DND-41 (cell line): ENCODE results near the gene B3GALT6.

ENCODE experiments used
- ATAC-seq: fragments of 200-7000 bp; cut with Tn5 transposase; 3 replicates; pipeline ENCODE4 v1.9.1; 2021; ENCODE audit warnings: low read depth; ENCODE audit not compliant: insufficient read depth
- DNase-seq: peaks from one replicate; pipeline ENCODE4 v3.0.0-alpha.2; 2020
- H2AFZ ChIP-seq: 2 replicates; pipeline ENCODE4 v1.6.0; 2012; ENCODE audit warnings: low read depth, low read length
- H3K27ac ChIP-seq: 2 replicates; pipeline ENCODE4 v1.5.1; 2012; ENCODE audit warnings: low read length, inconsistent platforms
- H3K27me3 ChIP-seq: fragments of 200-600 bp; sonication (generic); 2 replicates; pipeline ENCODE4 v1.6.0; 2012; ENCODE audit warnings: low read length, mild to moderate bottlenecking, inconsistent platforms; ENCODE audit not compliant: insufficient read depth, poor library complexity
- H3K36me3 ChIP-seq: 2 replicates; pipeline ENCODE4 v1.5.1; 2012; ENCODE audit warnings: low read length, inconsistent platforms; ENCODE audit not compliant: insufficient read depth
- H3K4me1 ChIP-seq: 2 replicates; pipeline ENCODE4 v1.5.1; 2012; ENCODE audit warnings: mild to moderate bottlenecking, low read length; ENCODE audit not compliant: insufficient read depth
- H3K4me2 ChIP-seq: 2 replicates; pipeline ENCODE4 v1.6.0; 2012; ENCODE audit warnings: mild to moderate bottlenecking, moderate library complexity, low read length, inconsistent platforms; ENCODE audit not compliant: insufficient read depth
- H3K4me3 ChIP-seq, 2 experiments: fragments of 200-600 bp in 1 of 2; shearing (Covaris generic) in 1 of 2; 2 replicates each; pipeline ENCODE4 v1.5.1; 2012 to 2016; ENCODE audit warnings: inconsistent platforms in 2 of 2, low read length in 2 of 2, mild to moderate bottlenecking in 2 of 2, low read depth in 1 of 2, moderate library complexity in 1 of 2
- H3K79me2 ChIP-seq: 2 replicates; pipeline ENCODE4 v1.6.0; 2012; ENCODE audit warnings: low read length, inconsistent platforms; ENCODE audit not compliant: insufficient read depth
- H3K9ac ChIP-seq: 2 replicates; pipeline ENCODE4 v1.6.0; 2012; ENCODE audit warnings: low read depth, mild to moderate bottlenecking, inconsistent platforms, low read length, moderate library complexity
- H3K9me3 ChIP-seq: 2 replicates; pipeline ENCODE4 v1.5.1; 2012; ENCODE audit warnings: low read length, moderate library complexity, mild to moderate bottlenecking, inconsistent platforms; ENCODE audit not compliant: insufficient read depth, severe bottlenecking
- H4K20me1 ChIP-seq: 2 replicates; pipeline ENCODE4 v1.6.0; 2012; ENCODE audit warnings: low read length; ENCODE audit not compliant: insufficient read depth
- CTCF ChIP-seq: IDR thresholded peaks from 2 replicates; pipeline ENCODE4 v1.5.1; 2012; ENCODE audit warnings: borderline replicate concordance, low read length, moderate library complexity, mild to moderate bottlenecking; ENCODE audit not compliant: poor library complexity, severe bottlenecking; ENCODE audit errors: extremely low read depth
- EZH2 ChIP-seq: IDR thresholded peaks from 3 replicates; pipeline ENCODE4 v1.6.1; 2012; ENCODE audit warnings: borderline replicate concordance, low read depth, mild to moderate bottlenecking, moderate library complexity, low read length, inconsistent platforms; ENCODE audit not compliant: severe bottlenecking

B3GALT6 gene

GRCh38 chr1:1283821-1284220 is 51.8 kb downstream of the B3GALT6 start:
- H3K4me3 ChIP-seq, result no peak overlapping the region
- H3K27me3 ChIP-seq, result no peaks in the 10 kb centered on the region
- DNase-seq (no peak), ATAC-seq (no peak)
- H3K27ac ChIP-seq, result no peak overlapping the region
- H3K79me2 ChIP-seq, result no peaks in the 10 kb centered on the region
- no peaks in the 10 kb centered on the region for H3K4me1 ChIP-seq
- no peak overlapping the region for H3K4me2 ChIP-seq
- no peaks in the 10 kb centered on the region for H3K9me3 ChIP-seq
- H3K36me3 ChIP-seq, result no peaks in the 10 kb centered on the region
- no peaks in the 10 kb centered on the region for H4K20me1 ChIP-seq
- TF ChIP-seq CTCF (peak; percentile 6), EZH2 (no peak)
- H3K9ac ChIP-seq, result no peak overlapping the region
- no peak overlapping the region for H2AFZ ChIP-seq
